ENCODE measurements around the gene LCE5A.

Gene LCE5A

DNA sequence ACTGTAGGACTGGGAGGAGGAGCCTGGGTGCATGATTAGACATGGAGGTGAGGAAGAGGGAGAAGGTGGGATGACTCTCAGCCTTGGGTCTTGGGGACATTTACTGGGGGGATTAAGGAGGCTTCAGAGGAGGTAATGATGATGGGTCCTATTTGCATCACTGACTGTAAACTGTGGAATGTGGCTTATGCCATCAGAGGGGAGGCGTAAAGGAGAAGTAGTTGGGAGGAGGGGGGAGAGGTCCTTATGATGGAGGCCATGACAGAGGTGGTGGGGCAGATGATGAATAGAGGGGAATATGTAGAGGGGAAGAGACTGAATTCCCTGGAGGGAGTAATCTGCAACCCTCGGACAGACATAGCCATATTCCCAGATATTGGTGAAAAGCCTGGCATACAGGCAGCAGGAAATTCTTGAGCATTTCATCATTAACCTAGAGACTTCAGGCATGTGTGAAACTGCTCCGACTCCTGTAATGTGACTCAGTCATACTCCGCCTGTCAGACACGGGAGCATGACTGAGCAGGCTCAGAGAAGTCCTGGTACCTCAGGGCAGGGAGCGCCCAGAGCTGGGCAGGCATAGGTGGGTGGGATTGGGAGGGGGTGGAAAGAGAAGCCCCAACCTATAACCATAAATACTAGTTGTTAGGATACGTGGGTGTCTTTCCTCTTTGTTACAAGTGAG is 8.0 kb upstream of the LCE5A start:
- H3K36me3 Mint-ChIP-seq (ENCODE audit: low read depth), result no peaks in the 10 kb centered on the region
- no peaks in the 10 kb centered on the region for H3K9me3 Mint-ChIP-seq
- no peak overlapping the region for H3K4me3 Mint-ChIP-seq
- no peaks in the 10 kb centered on the region for H3K4me1 Mint-ChIP-seq (ENCODE audit: low read depth)
- H3K27ac Mint-ChIP-seq, result no peak overlapping the region
- no peaks in the 10 kb centered on the region for H3K27me3 Mint-ChIP-seq (ENCODE audit: low read depth)

DNA sequence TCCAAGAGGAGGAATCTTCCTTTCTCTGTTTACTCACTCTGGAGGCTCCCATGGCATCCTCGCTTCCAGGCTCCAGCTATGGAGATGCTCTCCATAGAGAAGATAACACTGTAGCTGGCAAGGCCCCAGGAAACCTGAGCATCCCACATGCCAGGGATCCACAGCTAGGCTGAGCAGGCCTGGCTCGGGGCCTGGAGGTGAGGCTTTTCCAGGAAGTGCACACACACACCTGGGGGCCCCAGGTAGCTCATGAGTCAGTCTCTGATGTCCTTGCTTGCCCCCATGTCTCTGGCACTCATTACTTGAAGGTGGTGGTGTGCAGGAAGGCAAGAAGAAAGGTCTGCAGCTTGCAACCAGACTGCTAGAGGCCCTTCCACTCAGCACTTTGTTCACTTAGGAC is 5.5 kb upstream of the LCE5A start:
- Mint-ChIP-seq H3K4me3 (no peak overlapping the region), H3K27ac (no peak overlapping the region), H3K9me3 (no peaks in the 10 kb centered on the region), H3K4me1 (ENCODE audit: low read depth) (no peaks in the 10 kb centered on the region), H3K27me3 (ENCODE audit: low read depth) (peaks cover 4% of the 10 kb centered on the region), H3K36me3 (ENCODE audit: low read depth) (no peaks in the 10 kb centered on the region)

DNA sequence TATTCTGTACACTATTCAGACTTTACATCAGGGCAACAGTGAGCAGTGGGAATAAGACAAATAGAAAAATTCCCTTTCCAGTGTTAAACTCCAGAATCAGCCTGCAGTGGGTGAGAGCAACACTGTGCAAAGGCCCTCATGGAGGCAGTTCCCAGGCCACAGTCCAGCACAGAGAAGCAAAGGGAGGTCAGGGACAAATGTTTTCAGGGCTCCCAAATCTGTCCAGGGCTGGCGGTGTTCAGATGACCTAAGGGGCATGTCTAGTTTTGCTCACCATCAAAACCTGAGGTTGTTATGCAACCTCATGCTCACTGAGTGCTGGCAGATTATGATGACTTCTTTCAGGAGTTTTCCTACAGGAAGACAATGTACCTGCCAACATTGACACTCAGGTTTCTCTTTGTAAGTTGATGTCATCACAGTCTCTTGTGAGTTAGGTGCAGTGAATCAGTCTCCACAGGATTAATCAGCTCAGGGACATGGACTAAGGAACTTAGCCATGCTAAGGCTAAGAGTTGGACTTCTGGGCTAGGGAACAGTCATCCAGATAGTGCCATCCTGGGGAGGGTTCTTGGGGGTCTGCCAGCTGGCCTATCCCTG is 3.6 kb upstream of the LCE5A start:
- no peaks in the 10 kb centered on the region for H3K36me3 Mint-ChIP-seq (ENCODE audit: low read depth)
- no peak overlapping the region for H3K4me3 Mint-ChIP-seq
- H3K4me1 Mint-ChIP-seq (ENCODE audit: low read depth), result no peaks in the 10 kb centered on the region
- peaks cover 6% of the 10 kb centered on the region for H3K27me3 Mint-ChIP-seq (ENCODE audit: low read depth)
- H3K27ac Mint-ChIP-seq, result no peak overlapping the region
- no peaks in the 10 kb centered on the region for H3K9me3 Mint-ChIP-seq

DNA sequence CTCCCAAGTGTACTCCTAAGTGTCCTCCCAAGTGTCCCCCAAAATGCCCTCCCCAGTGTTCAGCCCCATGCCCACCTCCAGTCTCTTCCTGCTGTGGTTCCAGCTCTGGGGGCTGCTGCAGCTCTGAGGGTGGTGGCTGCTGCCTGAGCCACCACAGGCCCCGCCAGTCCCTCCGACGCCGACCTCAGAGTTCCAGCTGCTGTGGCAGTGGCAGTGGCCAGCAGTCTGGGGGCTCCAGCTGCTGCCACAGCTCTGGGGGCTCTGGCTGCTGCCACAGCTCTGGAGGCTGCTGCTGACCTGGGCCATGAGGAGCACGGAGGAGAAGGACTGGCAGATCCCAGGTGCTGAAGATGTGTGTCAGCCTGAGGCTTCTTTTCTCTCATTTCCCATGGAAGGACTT is 993 bp downstream of the LCE5A start:
- Mint-ChIP-seq H3K27ac (no peak overlapping the region), H3K4me1 (ENCODE audit: low read depth) (no peaks in the 10 kb centered on the region), H3K9me3 (no peaks in the 10 kb centered on the region), H3K4me3 (no peak overlapping the region), H3K27me3 (ENCODE audit: low read depth) (peaks cover 47% of the 10 kb centered on the region), H3K36me3 (ENCODE audit: low read depth) (no peaks in the 10 kb centered on the region)

DNA sequence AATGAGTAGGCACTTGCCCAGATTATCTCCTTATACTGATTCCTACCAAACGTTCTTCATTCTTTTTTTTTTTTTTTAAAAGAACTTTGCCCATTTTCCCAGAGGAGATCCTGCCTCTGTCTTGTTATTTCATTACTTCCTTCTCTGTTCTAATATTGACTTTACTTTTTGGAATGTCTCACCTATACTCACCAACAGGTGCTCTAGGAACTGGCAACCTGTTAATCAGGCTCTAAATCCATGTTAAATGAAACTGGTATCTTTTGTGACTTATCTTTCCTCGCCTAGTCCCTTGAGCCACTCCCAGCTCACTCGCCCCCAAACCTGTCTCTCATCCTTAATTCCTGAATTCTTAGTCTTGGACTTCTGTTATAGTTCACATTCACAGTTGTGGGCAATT is 2.5 kb downstream of the LCE5A start:
- Mint-ChIP-seq H3K4me3 (no peak overlapping the region), H3K9me3 (no peaks in the 10 kb centered on the region), H3K36me3 (ENCODE audit: low read depth) (no peaks in the 10 kb centered on the region), H3K4me1 (ENCODE audit: low read depth) (no peaks in the 10 kb centered on the region), H3K27ac (no peak overlapping the region), H3K27me3 (ENCODE audit: low read depth) (peaks cover 58% of the 10 kb centered on the region)

DNA sequence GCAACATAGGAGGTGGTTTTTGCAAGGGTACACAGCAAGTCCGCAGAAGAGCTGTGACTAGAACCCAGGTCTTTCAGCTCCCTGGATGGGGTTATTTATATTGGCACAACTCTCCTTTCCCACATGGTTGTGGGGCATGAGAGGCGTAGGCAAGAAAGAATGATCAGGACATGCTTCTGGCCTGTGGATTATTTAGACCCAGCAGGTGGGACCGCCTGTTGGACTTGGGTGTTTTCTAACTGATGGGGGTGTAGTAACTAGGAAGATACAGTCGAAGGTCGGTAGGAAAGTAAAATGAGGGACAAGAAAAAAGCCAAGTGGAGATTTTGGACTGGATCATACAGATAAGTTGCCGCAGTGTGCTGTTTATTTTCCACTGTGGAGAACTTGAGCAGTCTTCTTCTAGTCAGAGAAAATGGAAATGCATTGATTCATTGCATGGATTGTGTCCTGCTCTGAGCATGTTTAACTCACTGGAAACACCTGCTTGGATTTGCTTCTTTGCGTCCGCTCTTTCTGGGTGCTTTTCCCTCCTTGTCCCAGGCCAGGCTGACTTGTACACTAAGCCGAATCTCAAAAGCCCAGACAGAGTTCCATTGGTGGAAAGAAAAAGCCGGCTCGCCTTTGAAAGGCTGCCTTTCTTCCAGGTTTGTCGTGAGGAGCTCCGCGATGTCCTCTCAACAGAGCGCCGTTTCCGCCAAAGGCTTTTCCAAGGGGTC is 4.3 kb downstream of the LCE5A start:
- no peak overlapping the region for H3K4me3 Mint-ChIP-seq
- no peaks in the 10 kb centered on the region for H3K9me3 Mint-ChIP-seq
- peaks cover 54% of the 10 kb centered on the region for H3K27me3 Mint-ChIP-seq (ENCODE audit: low read depth)

DNA sequence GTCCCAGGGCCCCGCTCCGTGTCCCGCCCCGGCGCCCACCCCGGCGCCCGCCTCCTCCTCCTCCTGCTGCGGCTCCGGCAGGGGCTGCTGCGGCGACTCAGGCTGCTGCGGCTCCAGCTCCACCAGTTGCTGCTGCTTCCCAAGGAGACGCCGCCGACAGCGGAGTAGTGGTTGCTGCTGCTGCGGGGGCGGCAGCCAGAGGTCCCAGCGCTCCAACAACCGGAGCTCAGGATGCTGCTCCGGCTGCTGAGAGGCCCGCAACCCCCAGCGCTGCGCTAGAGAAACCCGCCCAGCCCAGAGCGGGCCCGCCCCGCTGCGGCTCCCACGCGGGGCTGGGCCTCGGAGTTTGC is 4.8 kb downstream of the LCE5A start:
- Mint-ChIP-seq H3K27me3 (ENCODE audit: low read depth) (peaks cover 54% of the 10 kb centered on the region), H3K36me3 (ENCODE audit: low read depth) (no peaks in the 10 kb centered on the region), H3K4me3 (no peak overlapping the region), H3K4me1 (ENCODE audit: low read depth) (no peaks in the 10 kb centered on the region), H3K9me3 (no peaks in the 10 kb centered on the region), H3K27ac (no peak overlapping the region)

More for the DNA sequence above, 4.3 kb downstream of the LCE5A start:
- no peak overlapping the region for H3K27ac Mint-ChIP-seq
- no peaks in the 10 kb centered on the region for H3K4me1 Mint-ChIP-seq (ENCODE audit: low read depth)
- no peaks in the 10 kb centered on the region for H3K36me3 Mint-ChIP-seq (ENCODE audit: low read depth)

GRCh38 chr1:152516082-152516481 is 5.5 kb downstream of the LCE5A start:
- H3K36me3 Mint-ChIP-seq (ENCODE audit: low read depth), result no peaks in the 10 kb centered on the region
- no peaks in the 10 kb centered on the region for H3K9me3 Mint-ChIP-seq
- peaks cover 54% of the 10 kb centered on the region for H3K27me3 Mint-ChIP-seq (ENCODE audit: low read depth)
- no peak overlapping the region for H3K4me3 Mint-ChIP-seq
- no peak overlapping the region for H3K27ac Mint-ChIP-seq
- no peaks in the 10 kb centered on the region for H3K4me1 Mint-ChIP-seq (ENCODE audit: low read depth)

DNA sequence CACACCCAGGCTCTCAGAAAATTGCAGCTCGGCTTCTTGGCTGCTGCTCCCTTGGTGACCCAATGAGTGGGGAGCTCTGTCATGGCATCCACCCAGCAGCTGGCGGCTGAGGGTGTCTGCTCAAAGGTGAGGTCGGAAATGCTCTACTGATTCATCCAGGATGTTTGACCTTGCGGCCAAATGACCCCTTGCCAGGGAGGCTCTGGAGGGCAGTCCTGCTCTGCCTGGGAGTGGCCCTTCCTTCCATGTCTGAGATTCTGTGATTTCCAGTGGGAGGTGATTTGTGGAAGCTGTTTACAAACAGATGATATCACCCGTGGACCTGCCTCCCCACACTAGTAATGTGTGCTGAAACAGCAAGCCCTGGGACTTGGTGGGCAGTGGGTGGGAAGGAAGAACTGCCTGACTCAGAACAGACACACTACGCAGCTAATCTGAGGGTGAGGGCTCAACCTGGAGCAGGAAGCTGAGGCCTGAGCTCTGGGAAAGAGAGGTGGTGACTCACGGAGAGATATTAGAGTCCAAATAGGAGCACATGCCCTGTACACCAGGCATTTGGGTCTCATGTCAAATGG is 6.7 kb downstream of the LCE5A start:
- H3K27ac Mint-ChIP-seq, result no peak overlapping the region
- H3K4me1 Mint-ChIP-seq (ENCODE audit: low read depth), result no peaks in the 10 kb centered on the region
- no peaks in the 10 kb centered on the region for H3K36me3 Mint-ChIP-seq (ENCODE audit: low read depth)
- no peaks in the 10 kb centered on the region for H3K9me3 Mint-ChIP-seq
- H3K27me3 Mint-ChIP-seq (ENCODE audit: low read depth), result peaks cover 49% of the 10 kb centered on the region
- no peak overlapping the region for H3K4me3 Mint-ChIP-seq

GRCh38 chr1:152519851-152520250 is 9.2 kb downstream of the LCE5A start:
- Mint-ChIP-seq H3K36me3 (ENCODE audit: low read depth) (no peaks in the 10 kb centered on the region), H3K27me3 (ENCODE audit: low read depth) (peaks cover 31% of the 10 kb centered on the region), H3K27ac (no peak overlapping the region), H3K9me3 (no peaks in the 10 kb centered on the region), H3K4me3 (no peak overlapping the region), H3K4me1 (ENCODE audit: low read depth) (no peaks in the 10 kb centered on the region)

- no peak overlapping the region for H3K4me3 Mint-ChIP-seq
- H3K27ac Mint-ChIP-seq, result no peak overlapping the region
- H3K27me3 Mint-ChIP-seq (ENCODE audit: low read depth), result peaks cover 30% of the 10 kb centered on the region
- no peaks in the 10 kb centered on the region for H3K9me3 Mint-ChIP-seq
- H3K4me1 Mint-ChIP-seq (ENCODE audit: low read depth), result no peaks in the 10 kb centered on the region
- H3K36me3 Mint-ChIP-seq (ENCODE audit: low read depth), result no peaks in the 10 kb centered on the region
Measured at GRCh38 chr1:152520561-152521090, 10.0 kb downstream of the LCE5A start.

DNA sequence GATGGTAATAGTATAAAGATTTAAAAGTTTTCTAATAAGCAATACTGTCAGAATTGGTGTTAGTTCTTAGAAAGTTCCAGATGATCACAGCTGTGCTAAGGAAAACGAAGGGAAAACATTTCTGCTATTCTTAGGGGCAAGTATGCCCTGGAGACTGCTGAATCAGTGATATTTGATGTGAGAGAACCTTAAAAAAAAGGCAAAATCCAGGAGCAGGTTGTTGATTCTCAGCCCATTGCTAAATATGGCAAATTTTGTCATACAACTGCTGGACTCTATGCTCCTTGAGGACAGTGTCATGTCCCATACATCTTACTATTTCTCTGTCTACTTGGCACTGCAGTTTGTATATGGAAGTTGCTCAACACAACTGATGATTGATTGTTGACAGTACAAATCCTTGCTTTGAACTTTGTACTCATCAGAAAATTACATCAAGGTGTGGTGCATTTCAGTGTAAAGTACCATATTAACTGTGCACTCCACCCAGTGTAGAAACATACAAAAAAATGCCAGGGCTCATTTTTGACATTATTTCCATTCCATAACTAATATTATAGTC is 14.6 kb downstream of the LCE5A start:
- peaks cover 24% of the 10 kb centered on the region for H3K27me3 Mint-ChIP-seq (ENCODE audit: low read depth)
- no peaks in the 10 kb centered on the region for H3K36me3 Mint-ChIP-seq (ENCODE audit: low read depth)
- H3K4me3 Mint-ChIP-seq, result no peak overlapping the region
- H3K4me1 Mint-ChIP-seq (ENCODE audit: low read depth), result no peaks in the 10 kb centered on the region
- H3K9me3 Mint-ChIP-seq, result no peaks in the 10 kb centered on the region
- H3K27ac Mint-ChIP-seq, result no peak overlapping the region

- no peaks in the 10 kb centered on the region for H3K36me3 Mint-ChIP-seq (ENCODE audit: low read depth)
- H3K27me3 Mint-ChIP-seq (ENCODE audit: low read depth), result peaks cover 22% of the 10 kb centered on the region
- no peak overlapping the region for H3K27ac Mint-ChIP-seq
- H3K4me3 Mint-ChIP-seq, result no peak overlapping the region
- no peaks in the 10 kb centered on the region for H3K4me1 Mint-ChIP-seq (ENCODE audit: low read depth)
- H3K9me3 Mint-ChIP-seq, result no peaks in the 10 kb centered on the region
Measured at GRCh38 chr1:152533327-152533938, 22.8 kb downstream of the LCE5A start.

DNA sequence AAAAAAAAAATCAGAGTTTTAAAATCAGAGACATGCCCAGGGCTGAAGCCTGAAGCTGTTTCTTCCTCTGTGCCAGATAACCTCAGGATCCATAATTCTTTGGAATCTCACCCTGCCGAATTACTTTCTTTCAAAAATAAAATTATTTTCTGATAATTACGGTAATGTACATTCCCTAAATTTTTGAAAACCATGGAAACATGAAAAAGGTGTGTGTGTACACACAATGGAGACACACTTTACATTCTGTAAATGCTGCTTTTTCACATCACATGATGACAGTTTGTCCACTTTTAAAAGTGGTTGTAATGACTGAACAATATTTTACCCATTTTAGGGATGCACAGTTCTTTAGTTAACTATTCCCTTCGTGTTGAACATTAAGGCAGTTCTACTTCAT is 25.2 kb downstream of the LCE5A start:
- H3K36me3 Mint-ChIP-seq (ENCODE audit: low read depth), result no peaks in the 10 kb centered on the region

More for the DNA sequence above, 25.2 kb downstream of the LCE5A start:
- no peaks in the 10 kb centered on the region for H3K4me1 Mint-ChIP-seq (ENCODE audit: low read depth)
- no peak overlapping the region for H3K4me3 Mint-ChIP-seq
- H3K27ac Mint-ChIP-seq, result no peak overlapping the region
- no peaks in the 10 kb centered on the region for H3K9me3 Mint-ChIP-seq
- H3K27me3 Mint-ChIP-seq (ENCODE audit: low read depth), result peaks cover 10% of the 10 kb centered on the region

Data from T-helper 1 cell treated with Interleukin-12 subunit alpha and Interleukin-12 subunit beta and Interleukin-4 antibody, amounts not matched to agents 30 μg/mL and 1 μg/mL, for 36 hours (primary cell).